HEK293 (cell line): ENCODE data around the gene INPP5A.

ENCODE experiments used
- CTCF ChIP-seq: fragments of 450-650 bp; formaldehyde crosslinking; IDR thresholded peaks from 2 replicates; pipeline ENCODE4 v1.5.1; 2016; ENCODE audit warnings: missing biosample characterization, missing genetic modification characterization
- RBAK ChIP-seq: fragments of 450-650 bp; formaldehyde crosslinking; IDR thresholded peaks from 2 replicates; pipeline ENCODE4 v1.5.1; 2016; ENCODE audit warnings: missing biosample characterization, missing genetic modification characterization
- YY1 ChIP-seq: fragments of 450-650 bp; formaldehyde crosslinking; IDR thresholded peaks from 2 replicates; pipeline ENCODE4 v1.5.1; 2018; ENCODE audit warnings: missing biosample characterization, missing genetic modification characterization
- ZBTB7A ChIP-seq: fragments of 450-650 bp; formaldehyde crosslinking; IDR thresholded peaks from 2 replicates; pipeline ENCODE4 v1.5.1; 2016; ENCODE audit warnings: low read depth, missing biosample characterization, missing genetic modification characterization
- ZFP37 ChIP-seq: fragments of 450-650 bp; formaldehyde crosslinking; IDR thresholded peaks from 2 replicates; pipeline ENCODE4 v1.5.1; 2016; ENCODE audit warnings: missing biosample characterization, missing genetic modification characterization
- ZNF274 ChIP-seq, 2 experiments: fragments of 200-500 bp in 1 of 2; fragments of 450-650 bp in 1 of 2; sonication (Bioruptor generic) in 1 of 2; formaldehyde crosslinking in 1 of 2; IDR thresholded peaks; 2 replicates each; pipeline versions ENCODE4 v1.5.1 to v1.6.1; 2014 to 2016; ENCODE audit warnings: borderline replicate concordance in 1 of 2, inconsistent platforms in 1 of 2, low read length in 1 of 2, missing biosample characterization in 1 of 2, missing genetic modification characterization in 1 of 2
- ZNF416 ChIP-seq: fragments of 450-650 bp; formaldehyde crosslinking; IDR thresholded peaks from 2 replicates; pipeline ENCODE4 v1.5.1; 2016; ENCODE audit warnings: missing biosample characterization, missing genetic modification characterization
- ZNF521 ChIP-seq: fragments of 450-650 bp; formaldehyde crosslinking; IDR thresholded peaks from 2 replicates; pipeline ENCODE4 v1.5.1; 2017; ENCODE audit warnings: missing biosample characterization, mild to moderate bottlenecking, missing genetic modification characterization
- ZNF561 ChIP-seq: fragments of 450-650 bp; IDR thresholded peaks from 2 replicates; pipeline ENCODE4 v1.5.1; 2018; ENCODE audit warnings: missing biosample characterization, missing genetic modification characterization, borderline replicate concordance
- TF ChIP-seq, protein P1 (sequence below): fragments of 450-650 bp; formaldehyde crosslinking; IDR thresholded peaks from 2 replicates; pipeline ENCODE4 v1.5.1; 2016; ENCODE audit warnings: missing biosample characterization, missing genetic modification characterization
- TF ChIP-seq, protein P2 (sequence below): fragments of 450-650 bp; IDR thresholded peaks from 2 replicates; pipeline ENCODE4 v1.5.1; 2018; ENCODE audit warnings: missing biosample characterization, mild to moderate bottlenecking, missing genetic modification characterization
- TF ChIP-seq, protein P3 (sequence below): sonication (generic); formaldehyde crosslinking; IDR thresholded peaks from 2 replicates; pipeline ENCODE4 v1.8.1; 2022; ENCODE audit warnings: mild to moderate bottlenecking, moderate library complexity, missing genetic modification reagents

DNA sequence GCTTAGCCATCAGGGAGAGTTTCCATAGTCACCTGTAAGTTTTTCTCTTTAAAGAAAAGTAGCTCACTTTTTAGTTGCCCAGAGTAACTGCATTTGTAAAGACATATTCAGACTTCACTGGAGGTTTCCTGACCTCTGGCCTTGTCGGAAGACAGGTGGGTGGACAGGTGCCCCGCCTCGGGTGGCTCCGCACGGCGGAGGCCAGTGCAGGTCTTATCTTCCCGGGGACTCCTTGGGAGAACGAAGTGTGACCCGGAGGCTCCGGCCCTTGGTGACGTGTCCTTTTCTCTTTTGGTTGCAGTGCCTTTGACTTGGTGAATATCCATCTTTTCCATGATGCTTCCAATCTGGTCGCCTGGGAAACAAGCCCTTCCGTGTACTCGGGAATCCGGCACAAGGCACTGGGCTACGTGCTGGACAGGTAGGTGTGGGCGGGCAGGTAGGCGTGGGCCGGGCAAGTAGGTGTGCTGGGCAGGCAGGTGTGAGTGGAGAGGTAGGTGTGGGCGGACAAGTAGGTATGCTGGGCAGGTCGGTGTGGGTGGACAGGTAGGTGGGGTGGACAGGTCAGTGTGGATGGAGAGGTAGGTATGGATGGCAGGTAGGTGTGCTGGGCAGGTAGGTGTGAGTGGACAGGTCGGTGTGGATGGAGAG, 172.6 kb downstream of the INPP5A start:
- no peak for TF ChIP-seq CTCF
- TF ChIP-seq ZNF521 (tag by site-specific recombination): no peak
- TF ChIP-seq, protein P1, sequence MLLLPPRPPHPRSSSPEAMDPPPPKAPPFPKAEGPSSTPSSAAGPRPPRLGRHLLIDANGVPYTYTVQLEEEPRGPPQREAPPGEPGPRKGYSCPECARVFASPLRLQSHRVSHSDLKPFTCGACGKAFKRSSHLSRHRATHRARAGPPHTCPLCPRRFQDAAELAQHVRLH (tag by site-specific recombination): no peak
- no peak for TF ChIP-seq ZNF274 (IDR thresholded peaks at IDR 0.05; ENCODE audit: low read length)
- TF ChIP-seq ZNF274 (tag by site-specific recombination; IDR thresholded peaks at IDR 0.05; ENCODE audit: borderline replicate concordance): no peak
- TF ChIP-seq, protein P2, sequence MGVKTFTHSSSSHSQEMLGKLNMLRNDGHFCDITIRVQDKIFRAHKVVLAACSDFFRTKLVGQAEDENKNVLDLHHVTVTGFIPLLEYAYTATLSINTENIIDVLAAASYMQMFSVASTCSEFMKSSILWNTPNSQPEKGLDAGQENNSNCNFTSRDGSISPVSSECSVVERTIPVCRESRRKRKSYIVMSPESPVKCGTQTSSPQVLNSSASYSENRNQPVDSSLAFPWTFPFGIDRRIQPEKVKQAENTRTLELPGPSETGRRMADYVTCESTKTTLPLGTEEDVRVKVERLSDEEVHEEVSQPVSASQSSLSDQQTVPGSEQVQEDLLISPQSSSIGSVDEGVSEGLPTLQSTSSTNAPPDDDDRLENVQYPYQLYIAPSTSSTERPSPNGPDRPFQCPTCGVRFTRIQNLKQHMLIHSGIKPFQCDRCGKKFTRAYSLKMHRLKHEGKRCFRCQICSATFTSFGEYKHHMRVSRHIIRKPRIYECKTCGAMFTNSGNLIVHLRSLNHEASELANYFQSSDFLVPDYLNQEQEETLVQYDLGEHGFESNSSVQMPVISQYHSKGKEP (tag by site-specific recombination): no peak
- TF ChIP-seq ZBTB7A: no peak
- TF ChIP-seq ZNF561 (tag by site-specific recombination): no peak
- TF ChIP-seq RBAK (tag by site-specific recombination): no peak
- TF ChIP-seq ZFP37: no peak
- no peak for TF ChIP-seq ZNF416
- TF ChIP-seq, protein P3, sequence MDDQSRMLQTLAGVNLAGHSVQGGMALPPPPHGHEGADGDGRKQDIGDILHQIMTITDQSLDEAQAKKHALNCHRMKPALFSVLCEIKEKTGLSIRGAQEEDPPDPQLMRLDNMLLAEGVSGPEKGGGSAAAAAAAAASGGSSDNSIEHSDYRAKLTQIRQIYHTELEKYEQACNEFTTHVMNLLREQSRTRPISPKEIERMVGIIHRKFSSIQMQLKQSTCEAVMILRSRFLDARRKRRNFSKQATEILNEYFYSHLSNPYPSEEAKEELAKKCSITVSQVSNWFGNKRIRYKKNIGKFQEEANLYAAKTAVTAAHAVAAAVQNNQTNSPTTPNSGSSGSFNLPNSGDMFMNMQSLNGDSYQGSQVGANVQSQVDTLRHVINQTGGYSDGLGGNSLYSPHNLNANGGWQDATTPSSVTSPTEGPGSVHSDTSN (CRISPR knock-in tag): no peak
- no peak for TF ChIP-seq YY1 (tag by site-specific recombination)
